GM12878 (cell line): Measurements from ENCODE around the gene COL4A4. TPM values are rescaled to one million over a fixed set of nuclear protein-coding genes. Genes with fewer than 3 reads are reported as not detected.

Experiments used
- ATAC-seq: fragments of 200-7000 bp; cut with Tn5 transposase; 3 replicates; pipeline ENCODE4 v1.9.1; 2020; ENCODE audit warnings: mild to moderate bottlenecking, moderate library complexity
- BruUV-seq: library from RNA; stranded (reverse); fragments of 400-500 nt; replicated peaks from 2 replicates; lab custom pipeline; 2021; lab: Mats Ljungman, UMichigan
- CTCF ChIA-PET: fragments of 300-600 bp; sonication (Branson Sonifier 250); formaldehyde crosslinking; extraction: SDS; loops from one replicate; lab custom pipeline; 2021; ENCODE audit warnings: inconsistent platforms; lab: Yijun Ruan, JAX
- POLR2A ChIA-PET: fragments of 350-600 bp; formaldehyde crosslinking; extraction: SDS; loops from one replicate; lab custom pipeline; 2021; ENCODE audit warnings: inconsistent platforms; lab: Charles Lee
- RAD21 ChIA-PET: fragments of 300-600 bp; sonication (Branson Sonifier 250); formaldehyde crosslinking; loops from one replicate; lab custom pipeline; 2023; ENCODE audit warnings: antibody characterized with exemption; ENCODE audit not compliant: unreplicated experiment; lab: Charles Lee
- SMC1A ChIA-PET: fragments of 300-600 bp; sonication (Branson Sonifier 250); formaldehyde crosslinking; loops from one replicate; lab custom pipeline; 2023; ENCODE audit not compliant: unreplicated experiment, uncharacterized antibody; lab: Charles Lee
- DNase-seq: peaks from one replicate; pipeline ENCODE4 v3.0.0-alpha.2; 2011; ENCODE audit warnings: low read depth, low spot score
- FAIRE-seq: peaks from 3 replicates; lab custom pipeline; 2011; peaks lifted over from hg19 to GRCh38; lab: Jason Lieb, UNC
- H2AFZ ChIP-seq: 2 replicates; pipeline ENCODE4 v1.6.0; 2011; ENCODE audit warnings: low read depth, low read length, control low read depth; ENCODE audit not compliant: control insufficient read depth
- H3K27ac ChIP-seq: 2 replicates; pipeline ENCODE4 v1.5.1; 2011; ENCODE audit warnings: control low read depth; ENCODE audit not compliant: control insufficient read depth, insufficient read depth
- H3K27me3 ChIP-seq, 2 experiments: replicated peaks in 1 of 2; 2 replicates each; pipeline versions ENCODE4 v1.6.0 to v1.6.1; 2011; ENCODE audit warnings: low read length in 1 of 2; ENCODE audit not compliant: control insufficient read depth in 2 of 2, insufficient read depth in 2 of 2
- H3K36me3 ChIP-seq, 2 experiments: 2 replicates each; pipeline ENCODE4 v1.5.1; 2011; ENCODE audit warnings: low read length in 1 of 2; ENCODE audit not compliant: control insufficient read depth in 2 of 2, insufficient read depth in 2 of 2
- H3K4me1 ChIP-seq: 2 replicates; pipeline ENCODE4 v1.6.1; 2011; ENCODE audit warnings: mild to moderate bottlenecking, low read length, moderate library complexity, mixed read lengths; ENCODE audit not compliant: control insufficient read depth, insufficient read depth
- H3K4me2 ChIP-seq: 2 replicates; pipeline ENCODE4 v1.6.0; 2011; ENCODE audit warnings: control low read depth; ENCODE audit not compliant: control insufficient read depth, insufficient read depth
- H3K4me3 ChIP-seq: fragments of 200-600 bp; sonication (generic); 2 replicates; pipeline ENCODE4 v1.5.1; 2016
- H3K79me2 ChIP-seq: 2 replicates; pipeline ENCODE4 v1.6.0; 2011; ENCODE audit warnings: low read length; ENCODE audit not compliant: control insufficient read depth, insufficient read depth
- H3K9ac ChIP-seq: 2 replicates; pipeline ENCODE4 v1.8.0; 2011; ENCODE audit warnings: low read length, control low read depth, mixed read lengths; ENCODE audit not compliant: control insufficient read depth, insufficient read depth
- H3K9me3 ChIP-seq: replicated peaks from 3 replicates; pipeline ENCODE4 v1.5.1; 2011; ENCODE audit warnings: mild to moderate bottlenecking, low read length; ENCODE audit not compliant: control insufficient read depth, insufficient read depth
- H4K20me1 ChIP-seq: 2 replicates; pipeline ENCODE4 v1.6.0; 2011; ENCODE audit not compliant: control insufficient read depth, insufficient read depth
- ATF7 ChIP-seq: fragments of 450-650 bp; IDR thresholded peaks from 2 replicates; pipeline ENCODE4 v1.6.1; 2016; ENCODE audit warnings: low read depth, mild to moderate bottlenecking
- CREM ChIP-seq: IDR thresholded peaks from 2 replicates; pipeline ENCODE4 v1.6.1; 2014; ENCODE audit warnings: antibody characterized with exemption, low read depth
- EED ChIP-seq: sonication (generic); IDR thresholded peaks from 2 replicates; pipeline ENCODE4 v1.6.1; 2016; ENCODE audit warnings: antibody characterized with exemption, low read depth
- EZH2 ChIP-seq: IDR thresholded peaks from 2 replicates; pipeline ENCODE4 v1.6.1; 2012; ENCODE audit warnings: low read depth, mild to moderate bottlenecking, control low read depth, inconsistent platforms, low read length, borderline replicate concordance; ENCODE audit not compliant: control insufficient read depth
- FOS ChIP-seq: IDR thresholded peaks from 3 replicates; pipeline ENCODE4 v1.6.1; 2011; ENCODE audit warnings: borderline replicate concordance; ENCODE audit not compliant: insufficient read length; ENCODE audit errors: extremely low read depth
- HDAC2 ChIP-seq: fragments of 200-600 bp; sonication (generic); IDR thresholded peaks from 2 replicates; pipeline ENCODE4 v1.6.1; 2017
- NBN ChIP-seq: fragments of 450-650 bp; IDR thresholded peaks from 2 replicates; pipeline ENCODE4 v1.6.1; 2016
- PML ChIP-seq: IDR thresholded peaks from 2 replicates; pipeline ENCODE4 v1.6.1; 2012; ENCODE audit warnings: low read length, inconsistent platforms
- RAD51 ChIP-seq: fragments of 450-650 bp; IDR thresholded peaks from 2 replicates; pipeline ENCODE4 v1.6.1; 2016; ENCODE audit warnings: moderate library complexity, mild to moderate bottlenecking, inconsistent platforms
- RB1 ChIP-seq: fragments of 450-650 bp; formaldehyde crosslinking; IDR thresholded peaks from 2 replicates; pipeline ENCODE4 v1.6.1; 2017; ENCODE audit warnings: mild to moderate bottlenecking, borderline replicate concordance
- RCOR1 ChIP-seq: conservative IDR thresholded peaks from 2 replicates; pipeline ENCODE4 v1.6.1; 2012; ENCODE audit warnings: low read depth, low read length, improper control_type of control experiment
- ZNF217 ChIP-seq: fragments of 450-650 bp; IDR thresholded peaks from 2 replicates; pipeline ENCODE4 v1.6.1; 2017; ENCODE audit warnings: antibody characterized with exemption, mild to moderate bottlenecking
- WGBS: methylation state at CpG from one replicate; pipeline ENCODE4 v1.1.6; 2016; ENCODE audit warnings: low lambda C conversion rate; ENCODE audit not compliant: insufficient replicate concordance, insufficient coverage; ENCODE audit errors: missing lambda C conversion rate; 5-methylcytosine and 5-hydroxymethylcytosine counted together
- in situ Hi-C: fragments of 300-500 bp; cut with MboI; formaldehyde crosslinking; loops from 9 replicates; pipeline ENCODE4 v1.14.3; 2018; ENCODE audit warnings: mixed read lengths
- intact Hi-C: fragments of 100-400 bp; cut with micrococcal nuclease; formaldehyde crosslinking; loops from one replicate; pipeline ENCODE4 v1.14.2; 2022; ENCODE audit not compliant: unreplicated experiment
- polyA plus RNA-seq, 11 experiments: library from polyadenylated mRNA; depleted of rRNA in 4 of 11; unstranded in 6 of 11; stranded (reverse) in 5 of 11; fragments of >200 nt; fragmentation: Nextera tagmentation in 4 of 11; fragmentation: Illumina TruSeq in 1 of 11; extraction: Ambion mirVana in 4 of 11; extraction: Trizol in 1 of 11; gene quantifications; 1 replicate in 1 of 11; 2 replicates in 10 of 11; pipeline versions ENCODE4 v1.2.1 to v1.2.3, GENCODE V29; 2011 to 2016; ENCODE audit warnings: inconsistent platforms in 2 of 11, missing spikeins in 2 of 11, low read depth in 1 of 11
- total RNA-seq, 4 experiments: library from RNA; depleted of rRNA in 3 of 4; stranded (reverse); fragments of >200 nt in 3 of 4; fragmentation: Illumina TruSeq in 1 of 4; extraction: Trizol in 1 of 4; gene quantifications; 2 replicates each; pipeline versions ENCODE4 v1.2.1 to v1.2.3, GENCODE V29; 2013 to 2021
- TF ChIP-seq, protein P1 (sequence below): fragments of 450-650 bp; IDR thresholded peaks from 2 replicates; pipeline ENCODE4 v1.6.1; 2017; ENCODE audit warnings: low read depth, mild to moderate bottlenecking, moderate library complexity
- TF ChIP-seq, protein P2 (sequence below): IDR thresholded peaks from 2 replicates; pipeline ENCODE4 v1.6.1; 2012; ENCODE audit warnings: low read depth, low read length, improper control_type of control experiment
- TF ChIP-seq, protein P3 (sequence below): fragments of 450-650 bp; IDR thresholded peaks from 2 replicates; pipeline ENCODE4 v1.6.1; 2017; ENCODE audit warnings: mild to moderate bottlenecking, low read depth, inconsistent platforms; ENCODE audit not compliant: poor library complexity, severe bottlenecking
- TF ChIP-seq, protein P4 (sequence below): fragments of 450-650 bp; IDR thresholded peaks from 2 replicates; pipeline ENCODE4 v1.6.1; 2017; ENCODE audit warnings: mild to moderate bottlenecking

The COL4A4 gene
- total and polyA plus RNA-seq, 10 of the 15 experiments (the other 5 are each of a cell fraction or from before 2014, with no cell fraction given): 0.19 to 4.0 (median 2.1) TPM

DNA sequence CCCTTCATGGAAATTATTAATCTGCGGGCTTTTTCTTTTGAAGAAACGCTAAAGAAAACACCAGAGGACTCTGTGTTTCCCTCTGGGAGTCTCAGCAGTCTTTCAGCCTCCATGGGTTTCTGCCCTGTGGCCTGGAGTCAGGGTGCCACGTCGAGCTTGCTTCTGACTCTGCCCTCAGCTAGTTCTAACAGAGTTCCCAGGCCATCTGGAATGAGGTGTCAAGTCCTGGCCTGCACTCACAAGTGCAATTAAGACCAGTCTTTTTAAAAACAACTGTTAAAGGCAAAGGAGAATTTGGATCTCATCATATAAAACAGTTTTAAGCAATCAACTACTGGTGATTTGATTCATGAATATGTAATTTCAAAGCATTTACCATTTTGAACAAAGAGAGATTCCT lies 170.8 kb downstream of the COL4A4 start:
- no peak for TF ChIP-seq NBN
- TF ChIP-seq, protein P1, sequence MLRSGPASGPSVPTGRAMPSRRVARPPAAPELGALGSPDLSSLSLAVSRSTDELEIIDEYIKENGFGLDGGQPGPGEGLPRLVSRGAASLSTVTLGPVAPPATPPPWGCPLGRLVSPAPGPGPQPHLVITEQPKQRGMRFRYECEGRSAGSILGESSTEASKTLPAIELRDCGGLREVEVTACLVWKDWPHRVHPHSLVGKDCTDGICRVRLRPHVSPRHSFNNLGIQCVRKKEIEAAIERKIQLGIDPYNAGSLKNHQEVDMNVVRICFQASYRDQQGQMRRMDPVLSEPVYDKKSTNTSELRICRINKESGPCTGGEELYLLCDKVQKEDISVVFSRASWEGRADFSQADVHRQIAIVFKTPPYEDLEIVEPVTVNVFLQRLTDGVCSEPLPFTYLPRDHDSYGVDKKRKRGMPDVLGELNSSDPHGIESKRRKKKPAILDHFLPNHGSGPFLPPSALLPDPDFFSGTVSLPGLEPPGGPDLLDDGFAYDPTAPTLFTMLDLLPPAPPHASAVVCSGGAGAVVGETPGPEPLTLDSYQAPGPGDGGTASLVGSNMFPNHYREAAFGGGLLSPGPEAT: no peak
- no peak for TF ChIP-seq ZNF217
- TF ChIP-seq, protein P2, sequence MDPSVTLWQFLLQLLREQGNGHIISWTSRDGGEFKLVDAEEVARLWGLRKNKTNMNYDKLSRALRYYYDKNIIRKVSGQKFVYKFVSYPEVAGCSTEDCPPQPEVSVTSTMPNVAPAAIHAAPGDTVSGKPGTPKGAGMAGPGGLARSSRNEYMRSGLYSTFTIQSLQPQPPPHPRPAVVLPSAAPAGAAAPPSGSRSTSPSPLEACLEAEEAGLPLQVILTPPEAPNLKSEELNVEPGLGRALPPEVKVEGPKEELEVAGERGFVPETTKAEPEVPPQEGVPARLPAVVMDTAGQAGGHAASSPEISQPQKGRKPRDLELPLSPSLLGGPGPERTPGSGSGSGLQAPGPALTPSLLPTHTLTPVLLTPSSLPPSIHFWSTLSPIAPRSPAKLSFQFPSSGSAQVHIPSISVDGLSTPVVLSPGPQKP: no peak
- TF ChIP-seq EZH2: no peak
- no peak for TF ChIP-seq HDAC2
- TF ChIP-seq, protein P3, sequence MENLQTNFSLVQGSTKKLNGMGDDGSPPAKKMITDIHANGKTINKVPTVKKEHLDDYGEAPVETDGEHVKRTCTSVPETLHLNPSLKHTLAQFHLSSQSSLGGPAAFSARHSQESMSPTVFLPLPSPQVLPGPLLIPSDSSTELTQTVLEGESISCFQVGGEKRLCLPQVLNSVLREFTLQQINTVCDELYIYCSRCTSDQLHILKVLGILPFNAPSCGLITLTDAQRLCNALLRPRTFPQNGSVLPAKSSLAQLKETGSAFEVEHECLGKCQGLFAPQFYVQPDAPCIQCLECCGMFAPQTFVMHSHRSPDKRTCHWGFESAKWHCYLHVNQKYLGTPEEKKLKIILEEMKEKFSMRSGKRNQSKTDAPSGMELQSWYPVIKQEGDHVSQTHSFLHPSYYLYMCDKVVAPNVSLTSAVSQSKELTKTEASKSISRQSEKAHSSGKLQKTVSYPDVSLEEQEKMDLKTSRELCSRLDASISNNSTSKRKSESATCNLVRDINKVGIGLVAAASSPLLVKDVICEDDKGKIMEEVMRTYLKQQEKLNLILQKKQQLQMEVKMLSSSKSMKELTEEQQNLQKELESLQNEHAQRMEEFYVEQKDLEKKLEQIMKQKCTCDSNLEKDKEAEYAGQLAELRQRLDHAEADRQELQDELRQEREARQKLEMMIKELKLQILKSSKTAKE: no peak
- no peak for TF ChIP-seq EED
- no peak for TF ChIP-seq CREM
- TF ChIP-seq, protein P4, sequence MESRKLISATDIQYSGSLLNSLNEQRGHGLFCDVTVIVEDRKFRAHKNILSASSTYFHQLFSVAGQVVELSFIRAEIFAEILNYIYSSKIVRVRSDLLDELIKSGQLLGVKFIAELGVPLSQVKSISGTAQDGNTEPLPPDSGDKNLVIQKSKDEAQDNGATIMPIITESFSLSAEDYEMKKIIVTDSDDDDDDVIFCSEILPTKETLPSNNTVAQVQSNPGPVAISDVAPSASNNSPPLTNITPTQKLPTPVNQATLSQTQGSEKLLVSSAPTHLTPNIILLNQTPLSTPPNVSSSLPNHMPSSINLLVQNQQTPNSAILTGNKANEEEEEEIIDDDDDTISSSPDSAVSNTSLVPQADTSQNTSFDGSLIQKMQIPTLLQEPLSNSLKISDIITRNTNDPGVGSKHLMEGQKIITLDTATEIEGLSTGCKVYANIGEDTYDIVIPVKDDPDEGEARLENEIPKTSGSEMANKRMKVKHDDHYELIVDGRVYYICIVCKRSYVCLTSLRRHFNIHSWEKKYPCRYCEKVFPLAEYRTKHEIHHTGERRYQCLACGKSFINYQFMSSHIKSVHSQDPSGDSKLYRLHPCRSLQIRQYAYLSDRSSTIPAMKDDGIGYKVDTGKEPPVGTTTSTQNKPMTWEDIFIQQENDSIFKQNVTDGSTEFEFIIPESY: no peak
- TF ChIP-seq RAD51: no peak
- TF ChIP-seq RB1: no peak
- no peak for TF ChIP-seq ATF7
- TF ChIP-seq PML: no peak
- TF ChIP-seq FOS: no peak
- no peak for TF ChIP-seq RCOR1
- no peak overlapping the region for H3K27ac ChIP-seq
- no peak for FAIRE-seq
- no peak overlapping the region for H3K4me2 ChIP-seq
- no peaks in the 10 kb centered on the region for H4K20me1 ChIP-seq
- H3K9me3 ChIP-seq: no peaks in the 10 kb centered on the region
- ATAC-seq: no peak
- no peak overlapping the region for H3K4me3 ChIP-seq
- no peak overlapping the region for H2AFZ ChIP-seq
- SMC1A ChIA-PET: no interaction called here
- H3K27me3 ChIP-seq: no peaks in the 10 kb centered on the region
- no peaks in the 10 kb centered on the region for H3K79me2 ChIP-seq
- peaks cover 2 to 11% of the 10 kb centered on the region in 2 experiments; a peak in 3 of 4 replicates for H3K36me3 ChIP-seq
- no peaks in the 10 kb centered on the region for H3K4me1 ChIP-seq
- RAD21 ChIA-PET: no interaction called here
- in situ Hi-C loops (loop anchor here (25.0 kb wide), 1 partner anchor 781 kb away; no protein-coding TSS in a partner anchor), intact Hi-C loops (no loop called here)
- POLR2A ChIA-PET: no interaction called here
- no TSS peak for BruUV-seq
- no peak for DNase-seq
- WGBS: 98% methylated on average over 4 of the region's 4 CpGs
- CTCF ChIA-PET: interaction anchor here (0.7 to 1.4 kb wide), 3 partner anchors 79 to 190 kb away, joined by 3 to 4 read pairs (median 3); no protein-coding TSS in a partner anchor
- H3K9ac ChIP-seq: no peak overlapping the region
